Prostate gland (tissue), 2 donors: ENCODE data around the gene CEPT1.

Experiments used
- POLR2A ChIP-seq: fragments of 450-650 bp; IDR thresholded peaks from one replicate; pipeline ENCODE4 v1.6.1; 2016; ENCODE audit warnings: antibody characterized with exemption, mild to moderate bottlenecking
- POLR2AphosphoS5 ChIP-seq: sonication (generic); formaldehyde crosslinking; IDR thresholded peaks from one replicate; pipeline ENCODE4 v1.6.1; 2017; ENCODE audit warnings: antibody characterized with exemption
- TF ChIP-seq, protein P1 (sequence below), 4 experiments: fragments of 200-600 bp in 2 of 4; fragments of 450-650 bp in 2 of 4; sonication (generic) in 2 of 4; IDR thresholded peaks; 1 replicate in 3 of 4; 2 replicates in 1 of 4; pipeline ENCODE4 v1.5.1; 2016 to 2019; ENCODE audit warnings: antibody characterized with exemption in 4 of 4, mild to moderate bottlenecking in 2 of 4, moderate library complexity in 2 of 4

DNA sequence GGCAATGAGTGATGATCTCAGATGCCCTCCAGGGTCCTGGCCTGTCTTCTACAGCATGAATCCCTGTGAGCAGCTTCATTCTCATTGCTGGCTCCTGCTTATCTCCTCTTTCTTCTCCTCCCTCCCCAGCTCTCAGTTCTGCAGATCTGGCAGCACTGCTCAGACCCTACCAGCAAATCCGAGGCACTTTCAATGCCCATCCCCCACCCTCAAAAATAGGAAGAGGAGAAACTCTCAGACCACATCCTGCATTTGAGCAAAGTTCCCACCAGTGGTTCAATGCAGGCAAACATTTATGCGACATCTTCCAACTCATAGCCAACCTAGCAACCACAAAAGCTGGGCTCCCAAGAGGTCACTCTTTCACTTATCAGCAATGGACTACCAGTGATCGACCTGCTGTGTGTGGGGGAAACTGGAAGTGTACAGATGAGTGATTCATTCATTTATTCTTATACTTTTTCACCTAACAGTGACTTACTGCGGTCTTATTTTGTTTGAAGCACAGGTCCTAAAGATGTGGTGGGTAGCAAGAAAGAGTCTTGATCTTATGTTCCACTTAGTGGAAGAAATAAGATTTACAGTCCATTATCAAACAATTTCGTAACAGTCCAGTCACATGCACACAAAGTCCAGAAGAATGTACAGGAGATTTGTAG lies 81.7 kb downstream of the CEPT1 start:
- TF ChIP-seq POLR2A (no peak), POLR2AphosphoS5 (no peak)
- TF ChIP-seq, protein P1, sequence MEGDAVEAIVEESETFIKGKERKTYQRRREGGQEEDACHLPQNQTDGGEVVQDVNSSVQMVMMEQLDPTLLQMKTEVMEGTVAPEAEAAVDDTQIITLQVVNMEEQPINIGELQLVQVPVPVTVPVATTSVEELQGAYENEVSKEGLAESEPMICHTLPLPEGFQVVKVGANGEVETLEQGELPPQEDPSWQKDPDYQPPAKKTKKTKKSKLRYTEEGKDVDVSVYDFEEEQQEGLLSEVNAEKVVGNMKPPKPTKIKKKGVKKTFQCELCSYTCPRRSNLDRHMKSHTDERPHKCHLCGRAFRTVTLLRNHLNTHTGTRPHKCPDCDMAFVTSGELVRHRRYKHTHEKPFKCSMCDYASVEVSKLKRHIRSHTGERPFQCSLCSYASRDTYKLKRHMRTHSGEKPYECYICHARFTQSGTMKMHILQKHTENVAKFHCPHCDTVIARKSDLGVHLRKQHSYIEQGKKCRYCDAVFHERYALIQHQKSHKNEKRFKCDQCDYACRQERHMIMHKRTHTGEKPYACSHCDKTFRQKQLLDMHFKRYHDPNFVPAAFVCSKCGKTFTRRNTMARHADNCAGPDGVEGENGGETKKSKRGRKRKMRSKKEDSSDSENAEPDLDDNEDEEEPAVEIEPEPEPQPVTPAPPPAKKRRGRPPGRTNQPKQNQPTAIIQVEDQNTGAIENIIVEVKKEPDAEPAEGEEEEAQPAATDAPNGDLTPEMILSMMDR (IDR thresholded peaks at IDR 0.05): no peak
